Measurements from ENCODE around the gene DSCAML1. TPM values are rescaled to one million over a fixed set of nuclear protein-coding genes. Genes with fewer than 3 reads are reported as not detected.

The DSCAML1 gene
- total RNA-seq, 2 donors from 2014 or later: 2.8 TPM; not detected in 1

GRCh38 chr11:117419482-117420142, 377.4 kb downstream of the DSCAML1 start:
- ATAC-seq (replicated peaks): no peak
- Mint-ChIP-seq H3K27me3 (peaks cover 3% of the 10 kb centered on the region), H3K9me3 (no peaks in the 10 kb centered on the region), H3K36me3 (ENCODE audit: low read depth) (no peaks in the 10 kb centered on the region), H3K4me3 (no peak overlapping the region), H3K27ac (no peak overlapping the region), H3K4me1 (no peaks in the 10 kb centered on the region)

- H3K27ac Mint-ChIP-seq: no peak overlapping the region
- no peak for ATAC-seq (replicated peaks)
- peaks cover 3% of the 10 kb centered on the region for H3K27me3 Mint-ChIP-seq
- no peak overlapping the region for H3K4me3 Mint-ChIP-seq
- no peaks in the 10 kb centered on the region for H3K4me1 Mint-ChIP-seq
- no peaks in the 10 kb centered on the region for H3K36me3 Mint-ChIP-seq (ENCODE audit: low read depth)
- no peaks in the 10 kb centered on the region for H3K9me3 Mint-ChIP-seq
These were observed 378.1 kb downstream of the DSCAML1 start for GRCh38 chr11:117418737-117419481.

- H3K36me3 Mint-ChIP-seq (ENCODE audit: low read depth): no peaks in the 10 kb centered on the region
- no peak for ATAC-seq (replicated peaks)
- H3K27ac Mint-ChIP-seq: no peak overlapping the region
- no peak overlapping the region for H3K4me3 Mint-ChIP-seq
- peaks cover 3% of the 10 kb centered on the region for H3K27me3 Mint-ChIP-seq
- no peaks in the 10 kb centered on the region for H3K4me1 Mint-ChIP-seq
- H3K9me3 Mint-ChIP-seq: no peaks in the 10 kb centered on the region
These were observed 379.2 kb downstream of the DSCAML1 start for GRCh38 chr11:117417856-117418255.

GRCh38 chr11:117417342-117417741, 379.7 kb downstream of the DSCAML1 start:
- Mint-ChIP-seq H3K27ac (no peak overlapping the region), H3K9me3 (no peaks in the 10 kb centered on the region), H3K4me3 (no peak overlapping the region), H3K4me1 (no peaks in the 10 kb centered on the region), H3K36me3 (ENCODE audit: low read depth) (no peaks in the 10 kb centered on the region), H3K27me3 (peaks cover 3% of the 10 kb centered on the region)
- no peak for ATAC-seq (replicated peaks)

- H3K27me3 Mint-ChIP-seq: no peaks in the 10 kb centered on the region
- no peak overlapping the region for H3K27ac Mint-ChIP-seq
- H3K4me3 Mint-ChIP-seq: no peak overlapping the region
These were observed 381.6 kb downstream of the DSCAML1 start for GRCh38 chr11:117415358-117415896.

GRCh38 chr11:117414724-117415123, 382.3 kb downstream of the DSCAML1 start:
- Mint-ChIP-seq H3K36me3 (ENCODE audit: low read depth) (peaks cover 5% of the 10 kb centered on the region), H3K27ac (no peak overlapping the region), H3K27me3 (no peaks in the 10 kb centered on the region), H3K9me3 (no peaks in the 10 kb centered on the region), H3K4me1 (no peaks in the 10 kb centered on the region), H3K4me3 (no peak overlapping the region)
- ATAC-seq (replicated peaks): no peak

More at GRCh38 chr11:117415358-117415896, 381.6 kb downstream of the DSCAML1 start:
- Mint-ChIP-seq H3K9me3 (no peaks in the 10 kb centered on the region), H3K36me3 (ENCODE audit: low read depth) (no peaks in the 10 kb centered on the region), H3K4me1 (no peaks in the 10 kb centered on the region)
- no peak for ATAC-seq (replicated peaks)

- Mint-ChIP-seq H3K27me3 (no peaks in the 10 kb centered on the region), H3K27ac (no peak overlapping the region), H3K36me3 (ENCODE audit: low read depth) (peaks cover 16% of the 10 kb centered on the region), H3K4me3 (no peak overlapping the region), H3K9me3 (no peaks in the 10 kb centered on the region), H3K4me1 (no peaks in the 10 kb centered on the region)
- no peak for ATAC-seq (replicated peaks)
These were observed 383.4 kb downstream of the DSCAML1 start for GRCh38 chr11:117413616-117414015.

- no peak overlapping the region for H3K4me3 Mint-ChIP-seq
- H3K9me3 Mint-ChIP-seq: no peaks in the 10 kb centered on the region
- H3K36me3 Mint-ChIP-seq (ENCODE audit: low read depth): peaks cover 24% of the 10 kb centered on the region
- H3K27me3 Mint-ChIP-seq: no peaks in the 10 kb centered on the region
- H3K27ac Mint-ChIP-seq: no peak overlapping the region
- no peaks in the 10 kb centered on the region for H3K4me1 Mint-ChIP-seq
- ATAC-seq (replicated peaks): no peak
These were observed 384.3 kb downstream of the DSCAML1 start for GRCh38 chr11:117412653-117413275.

- no peaks in the 10 kb centered on the region for H3K4me1 Mint-ChIP-seq
- no peak overlapping the region for H3K4me3 Mint-ChIP-seq
- H3K27me3 Mint-ChIP-seq: no peaks in the 10 kb centered on the region
- ATAC-seq (replicated peaks): no peak
- no peaks in the 10 kb centered on the region for H3K9me3 Mint-ChIP-seq
- H3K27ac Mint-ChIP-seq: no peak overlapping the region
- peaks cover 28% of the 10 kb centered on the region for H3K36me3 Mint-ChIP-seq (ENCODE audit: low read depth)
These were observed 384.8 kb downstream of the DSCAML1 start for GRCh38 chr11:117412176-117412575.

- ATAC-seq (replicated peaks): no peak
- H3K36me3 Mint-ChIP-seq (ENCODE audit: low read depth): peaks cover 28% of the 10 kb centered on the region
- H3K27ac Mint-ChIP-seq: no peak overlapping the region
- no peak overlapping the region for H3K4me3 Mint-ChIP-seq
- H3K27me3 Mint-ChIP-seq: no peaks in the 10 kb centered on the region
- no peaks in the 10 kb centered on the region for H3K4me1 Mint-ChIP-seq
- H3K9me3 Mint-ChIP-seq: no peaks in the 10 kb centered on the region
These were observed 385.3 kb downstream of the DSCAML1 start for GRCh38 chr11:117411736-117412135.

GRCh38 chr11:117410861-117411710, 385.9 kb downstream of the DSCAML1 start:
- H3K27ac Mint-ChIP-seq: no peak overlapping the region
- no peak for ATAC-seq (replicated peaks)
- no peaks in the 10 kb centered on the region for H3K4me1 Mint-ChIP-seq

GRCh38 chr11:117410238-117410637, 386.8 kb downstream of the DSCAML1 start:
- Mint-ChIP-seq H3K4me1 (no peaks in the 10 kb centered on the region), H3K27ac (no peak overlapping the region), H3K27me3 (no peaks in the 10 kb centered on the region), H3K9me3 (peaks cover 5% of the 10 kb centered on the region), H3K4me3 (no peak overlapping the region), H3K36me3 (ENCODE audit: low read depth) (peaks cover 39% of the 10 kb centered on the region)
- no peak for ATAC-seq (replicated peaks)

More at GRCh38 chr11:117410861-117411710, 385.9 kb downstream of the DSCAML1 start:
- Mint-ChIP-seq H3K36me3 (ENCODE audit: low read depth) (peaks cover 30% of the 10 kb centered on the region), H3K9me3 (peaks cover under 1% of the 10 kb centered on the region), H3K27me3 (no peaks in the 10 kb centered on the region), H3K4me3 (no peak overlapping the region)

- ATAC-seq (replicated peaks): no peak
- Mint-ChIP-seq H3K4me1 (no peaks in the 10 kb centered on the region), H3K27ac (no peak overlapping the region), H3K4me3 (no peak overlapping the region), H3K36me3 (ENCODE audit: low read depth) (peaks cover 46% of the 10 kb centered on the region), H3K27me3 (no peaks in the 10 kb centered on the region), H3K9me3 (peaks cover 5% of the 10 kb centered on the region)
These were observed 387.5 kb downstream of the DSCAML1 start for GRCh38 chr11:117409511-117409910.

GRCh38 chr11:117408356-117408755, 388.7 kb downstream of the DSCAML1 start:
- Mint-ChIP-seq H3K4me1 (no peaks in the 10 kb centered on the region), H3K27ac (no peak overlapping the region), H3K27me3 (no peaks in the 10 kb centered on the region), H3K9me3 (peaks cover 5% of the 10 kb centered on the region), H3K4me3 (no peak overlapping the region), H3K36me3 (ENCODE audit: low read depth) (peaks cover 58% of the 10 kb centered on the region)
- ATAC-seq (replicated peaks): no peak
